ENCODE data around the gene STAU1.

STAU1 gene

DNA sequence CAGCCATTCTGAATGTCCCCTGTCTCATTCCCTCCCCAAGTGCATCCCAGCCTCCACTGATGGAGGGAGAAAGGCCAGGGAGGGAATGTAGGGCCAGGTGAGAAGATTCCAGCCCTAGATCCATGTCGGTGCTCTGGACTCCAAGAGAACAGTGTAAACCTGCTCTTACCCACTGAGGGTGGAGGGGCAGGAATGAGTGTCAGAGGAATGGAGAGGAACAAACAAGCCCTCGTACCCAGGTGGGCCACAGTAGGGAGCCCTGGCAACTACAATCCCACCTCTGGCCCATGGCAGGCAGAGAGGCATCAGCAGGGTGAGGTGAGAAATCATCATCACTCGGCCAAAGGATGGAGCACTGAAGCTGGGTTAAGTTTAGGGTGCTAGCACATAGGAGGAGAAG is 54.6 kb downstream of the STAU1 start:
- H3K36me3 ChIP-seq (ENCODE audit: control insufficient read depth, insufficient read depth, low read length) = peaks cover 37% of the 10 kb centered on the region

DNA sequence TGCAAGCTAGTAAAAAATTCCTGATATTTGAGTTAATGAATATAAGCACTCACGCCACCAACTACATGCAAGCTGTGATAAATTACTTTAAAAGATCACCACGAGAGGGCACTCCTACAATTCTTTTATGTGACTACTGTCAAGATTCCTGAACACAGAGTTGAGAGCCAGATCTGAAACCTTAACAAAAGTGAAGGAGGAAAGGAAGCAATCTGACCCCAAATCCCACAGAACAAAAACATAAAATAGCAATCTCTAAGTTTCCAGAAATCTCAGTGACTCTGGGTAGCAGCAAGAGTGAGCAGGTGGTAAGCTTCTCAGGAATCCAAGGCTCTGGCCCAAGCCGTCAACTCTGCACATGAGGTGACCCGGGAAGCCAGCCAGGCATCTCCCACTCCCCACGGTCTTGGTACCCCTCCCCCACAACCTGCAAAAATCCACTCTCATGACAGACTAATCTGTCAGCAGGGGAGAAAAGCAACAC is 55.1 kb downstream of the STAU1 start:
- Histone ChIP-seq H3K4me1 (ENCODE audit: control insufficient read depth, insufficient read depth, low read length, poor library complexity, severe bottlenecking) (no peaks in the 10 kb centered on the region), H3K9me3 (ENCODE audit: control insufficient read depth, low read length) (no peaks in the 10 kb centered on the region), H3K27me3 (replicated peaks; ENCODE audit: control insufficient read depth, insufficient read depth, low read length, poor library complexity, severe bottlenecking) (no peaks in the 10 kb centered on the region), H3K36me3 (ENCODE audit: control insufficient read depth, insufficient read depth, low read length) (peaks cover 40% of the 10 kb centered on the region), H3K4me3 (ENCODE audit: insufficient read depth, low read depth, low read length, poor library complexity, severe bottlenecking) (no peak overlapping the region), H3K27ac (ENCODE audit: insufficient read depth, low read length, poor library complexity, severe bottlenecking) (no peak overlapping the region)
- DNase-seq = no peak

More for the DNA sequence above, 54.6 kb downstream of the STAU1 start:
- H3K9me3 ChIP-seq (ENCODE audit: control insufficient read depth, low read length) = no peaks in the 10 kb centered on the region
- no peaks in the 10 kb centered on the region for H3K4me1 ChIP-seq (ENCODE audit: control insufficient read depth, insufficient read depth, low read length, poor library complexity, severe bottlenecking)
- no peaks in the 10 kb centered on the region for H3K27me3 ChIP-seq (replicated peaks; ENCODE audit: control insufficient read depth, insufficient read depth, low read length, poor library complexity, severe bottlenecking)
- no peak overlapping the region for H3K4me3 ChIP-seq (ENCODE audit: insufficient read depth, low read depth, low read length, poor library complexity, severe bottlenecking)
- no peak for DNase-seq
- H3K27ac ChIP-seq (ENCODE audit: insufficient read depth, low read length, poor library complexity, severe bottlenecking) = no peak overlapping the region

DNA sequence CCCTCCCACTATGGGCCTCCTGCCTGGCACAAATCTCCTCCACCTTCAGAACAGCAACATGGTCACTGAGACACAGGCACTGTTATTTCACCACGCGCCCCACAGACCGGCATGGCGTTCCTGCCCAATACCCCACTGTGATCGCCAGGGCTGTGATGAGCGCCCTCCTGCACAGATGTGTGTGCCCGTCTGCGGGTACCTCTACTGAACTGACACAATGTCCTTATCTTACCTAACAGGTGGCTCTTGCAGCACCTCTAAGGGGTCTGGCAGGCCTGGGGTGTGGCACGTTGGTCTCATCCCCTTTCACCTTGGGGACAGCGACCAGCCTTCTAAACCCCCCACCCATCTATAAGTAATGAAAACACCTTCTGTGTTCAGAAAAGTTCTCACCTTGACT is 64.2 kb downstream of the STAU1 start:
- H3K27me3 ChIP-seq (replicated peaks; ENCODE audit: control insufficient read depth, insufficient read depth, low read length, poor library complexity, severe bottlenecking) = no peaks in the 10 kb centered on the region
- peaks cover 39% of the 10 kb centered on the region for H3K36me3 ChIP-seq (ENCODE audit: control insufficient read depth, insufficient read depth, low read length)

DNA sequence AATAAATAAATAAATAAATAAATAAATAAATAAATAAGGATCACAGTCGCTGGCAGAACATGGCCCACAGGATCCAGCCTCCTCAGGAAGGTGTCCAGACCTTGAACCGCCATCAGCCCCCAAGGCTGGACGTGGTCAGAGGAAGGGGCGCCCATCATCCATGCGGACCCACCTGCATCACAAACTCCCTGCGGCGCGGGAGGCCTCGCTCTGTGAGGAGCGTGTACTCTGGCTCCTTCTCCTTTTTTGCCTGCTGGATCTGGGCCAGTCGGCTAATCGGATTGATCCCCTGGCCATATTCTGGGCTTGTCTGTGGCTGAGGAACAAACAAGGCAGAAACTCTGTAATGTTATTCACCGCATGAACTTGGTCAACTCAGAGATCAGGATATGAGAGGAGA is 65.2 kb downstream of the STAU1 start:
- Histone ChIP-seq H3K4me1 (ENCODE audit: control insufficient read depth, insufficient read depth, low read length, poor library complexity, severe bottlenecking) (no peaks in the 10 kb centered on the region), H3K36me3 (ENCODE audit: control insufficient read depth, insufficient read depth, low read length) (peaks cover 46% of the 10 kb centered on the region), H3K27ac (ENCODE audit: insufficient read depth, low read length, poor library complexity, severe bottlenecking) (no peak overlapping the region), H3K9me3 (ENCODE audit: control insufficient read depth, low read length) (no peaks in the 10 kb centered on the region), H3K27me3 (replicated peaks; ENCODE audit: control insufficient read depth, insufficient read depth, low read length, poor library complexity, severe bottlenecking) (no peaks in the 10 kb centered on the region), H3K4me3 (ENCODE audit: insufficient read depth, low read depth, low read length, poor library complexity, severe bottlenecking) (no peak overlapping the region)
- no peak for DNase-seq

More for the DNA sequence above, 64.2 kb downstream of the STAU1 start:
- Histone ChIP-seq H3K4me1 (ENCODE audit: control insufficient read depth, insufficient read depth, low read length, poor library complexity, severe bottlenecking) (no peaks in the 10 kb centered on the region), H3K9me3 (ENCODE audit: control insufficient read depth, low read length) (no peaks in the 10 kb centered on the region), H3K27ac (ENCODE audit: insufficient read depth, low read length, poor library complexity, severe bottlenecking) (no peak overlapping the region), H3K4me3 (ENCODE audit: insufficient read depth, low read depth, low read length, poor library complexity, severe bottlenecking) (no peak overlapping the region)
- no peak for DNase-seq

DNA sequence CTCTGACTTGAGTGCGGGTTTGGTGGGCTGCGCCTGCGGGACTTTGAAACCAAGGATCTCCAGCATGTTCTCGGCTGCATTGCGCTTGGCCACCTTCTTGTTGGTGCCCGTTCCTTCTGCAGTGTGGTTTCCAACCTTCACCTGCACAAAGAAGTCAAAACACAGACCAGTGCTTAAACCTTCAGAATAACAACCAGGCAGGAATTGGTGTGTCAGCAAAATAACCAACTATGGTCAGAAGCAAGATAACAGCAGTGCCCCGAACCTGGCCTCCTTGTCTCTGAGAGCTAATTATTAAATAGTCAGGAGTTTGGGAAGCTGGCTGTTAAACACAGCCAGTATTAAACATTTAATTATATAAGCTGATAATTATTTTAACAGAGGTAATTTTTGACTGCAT is 68.1 kb downstream of the STAU1 start:
- Histone ChIP-seq H3K36me3 (ENCODE audit: control insufficient read depth, insufficient read depth, low read length) (peaks cover 69% of the 10 kb centered on the region), H3K9me3 (ENCODE audit: control insufficient read depth, low read length) (no peaks in the 10 kb centered on the region)

DNA sequence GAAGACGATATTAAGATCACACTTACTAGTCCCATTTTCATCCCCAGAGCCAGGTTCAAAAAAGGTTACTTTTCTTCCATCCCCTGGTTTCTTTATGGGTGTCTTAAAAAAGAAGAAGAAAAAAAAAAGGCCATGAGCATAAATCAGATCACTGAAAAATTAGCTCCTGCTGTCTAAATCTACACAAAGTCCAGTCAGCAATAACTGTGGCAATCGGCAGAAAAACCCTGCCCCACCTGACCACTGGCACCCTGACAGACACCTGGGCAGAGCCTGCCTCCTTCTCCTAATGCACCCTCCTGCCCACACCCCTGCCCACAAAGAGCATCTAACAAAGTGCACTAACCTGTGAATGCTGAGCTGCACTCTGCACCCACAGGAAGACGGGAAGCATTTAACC is 69.8 kb downstream of the STAU1 start:
- Histone ChIP-seq H3K4me3 (ENCODE audit: insufficient read depth, low read depth, low read length, poor library complexity, severe bottlenecking) (no peak overlapping the region), H3K36me3 (ENCODE audit: control insufficient read depth, insufficient read depth, low read length) (peaks cover 70% of the 10 kb centered on the region), H3K27ac (ENCODE audit: insufficient read depth, low read length, poor library complexity, severe bottlenecking) (no peak overlapping the region), H3K4me1 (ENCODE audit: control insufficient read depth, insufficient read depth, low read length, poor library complexity, severe bottlenecking) (no peaks in the 10 kb centered on the region), H3K9me3 (ENCODE audit: control insufficient read depth, low read length) (no peaks in the 10 kb centered on the region), H3K27me3 (replicated peaks; ENCODE audit: control insufficient read depth, insufficient read depth, low read length, poor library complexity, severe bottlenecking) (no peaks in the 10 kb centered on the region)
- DNase-seq = no peak

More for the DNA sequence above, 68.1 kb downstream of the STAU1 start:
- Histone ChIP-seq H3K4me3 (ENCODE audit: insufficient read depth, low read depth, low read length, poor library complexity, severe bottlenecking) (no peak overlapping the region), H3K4me1 (ENCODE audit: control insufficient read depth, insufficient read depth, low read length, poor library complexity, severe bottlenecking) (no peaks in the 10 kb centered on the region), H3K27ac (ENCODE audit: insufficient read depth, low read length, poor library complexity, severe bottlenecking) (no peak overlapping the region), H3K27me3 (replicated peaks; ENCODE audit: control insufficient read depth, insufficient read depth, low read length, poor library complexity, severe bottlenecking) (no peaks in the 10 kb centered on the region)
- no peak for DNase-seq

DNA sequence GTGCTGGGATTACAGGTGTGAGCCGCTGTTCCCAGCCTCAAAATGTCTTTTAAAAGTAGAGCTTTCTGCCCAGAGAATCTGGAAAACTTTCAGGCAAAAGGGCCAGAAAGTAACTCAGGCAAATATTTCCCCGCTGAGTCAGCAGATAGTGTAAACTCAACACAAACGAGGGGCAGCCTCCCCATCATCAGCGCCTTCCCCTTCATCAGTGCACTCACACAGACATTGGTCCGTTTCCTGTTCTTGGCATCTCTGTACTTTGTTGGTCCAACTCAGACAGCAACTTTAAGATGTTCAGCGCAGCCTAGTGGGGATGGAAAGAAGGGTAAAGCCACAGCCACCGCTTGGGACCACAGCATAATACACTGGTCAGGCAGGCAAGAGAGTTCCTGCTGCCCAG is 72.6 kb downstream of the STAU1 start:
- Histone ChIP-seq H3K27ac (ENCODE audit: insufficient read depth, low read length, poor library complexity, severe bottlenecking) (no peak overlapping the region), H3K27me3 (replicated peaks; ENCODE audit: control insufficient read depth, insufficient read depth, low read length, poor library complexity, severe bottlenecking) (no peaks in the 10 kb centered on the region), H3K9me3 (ENCODE audit: control insufficient read depth, low read length) (no peaks in the 10 kb centered on the region), H3K36me3 (ENCODE audit: control insufficient read depth, insufficient read depth, low read length) (peaks cover 67% of the 10 kb centered on the region), H3K4me3 (ENCODE audit: insufficient read depth, low read depth, low read length, poor library complexity, severe bottlenecking) (no peak overlapping the region), H3K4me1 (ENCODE audit: control insufficient read depth, insufficient read depth, low read length, poor library complexity, severe bottlenecking) (no peaks in the 10 kb centered on the region)
- no peak for DNase-seq

DNA sequence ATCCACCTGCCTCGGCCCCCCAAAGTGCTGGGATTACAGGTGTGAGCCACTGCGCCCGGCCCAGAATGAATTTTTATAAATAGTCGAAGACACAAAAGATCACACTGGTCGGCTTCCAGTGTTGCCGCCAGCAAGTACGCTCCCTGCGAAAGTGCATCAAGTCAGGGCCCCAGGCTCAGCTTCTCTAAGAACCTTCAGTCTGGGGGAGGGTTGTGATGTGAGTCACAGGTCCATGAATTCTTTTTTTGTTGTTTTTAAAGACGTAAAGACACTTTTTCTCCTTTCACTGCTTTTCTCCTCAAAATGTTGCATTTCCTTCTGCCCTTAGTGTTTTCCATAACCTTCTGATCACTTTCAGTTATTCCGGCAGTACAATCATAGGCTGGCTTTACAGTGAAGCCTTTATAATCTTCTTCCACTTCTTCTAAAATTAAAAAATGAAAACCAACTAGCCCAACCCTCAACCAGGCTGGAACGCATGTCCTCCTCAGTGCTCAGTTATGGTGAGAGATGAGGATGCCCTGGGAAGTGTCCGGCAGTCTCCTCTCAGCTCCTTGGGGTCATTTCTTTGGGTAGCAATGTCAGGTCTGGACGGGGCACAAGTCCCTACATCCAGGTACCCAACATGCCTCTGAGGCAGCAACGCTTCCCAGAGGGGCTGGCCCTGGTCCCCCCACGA is 75.4 kb downstream of the STAU1 start:
- no peaks in the 10 kb centered on the region for H3K9me3 ChIP-seq (ENCODE audit: control insufficient read depth, low read length)
- peaks cover 45% of the 10 kb centered on the region for H3K36me3 ChIP-seq (ENCODE audit: control insufficient read depth, insufficient read depth, low read length)
- H3K27ac ChIP-seq (ENCODE audit: insufficient read depth, low read length, poor library complexity, severe bottlenecking) = no peak overlapping the region
- no peaks in the 10 kb centered on the region for H3K4me1 ChIP-seq (ENCODE audit: control insufficient read depth, insufficient read depth, low read length, poor library complexity, severe bottlenecking)
- no peak overlapping the region for H3K4me3 ChIP-seq (ENCODE audit: insufficient read depth, low read depth, low read length, poor library complexity, severe bottlenecking)
- H3K27me3 ChIP-seq (replicated peaks; ENCODE audit: control insufficient read depth, insufficient read depth, low read length, poor library complexity, severe bottlenecking) = no peaks in the 10 kb centered on the region
- no peak for DNase-seq

DNA sequence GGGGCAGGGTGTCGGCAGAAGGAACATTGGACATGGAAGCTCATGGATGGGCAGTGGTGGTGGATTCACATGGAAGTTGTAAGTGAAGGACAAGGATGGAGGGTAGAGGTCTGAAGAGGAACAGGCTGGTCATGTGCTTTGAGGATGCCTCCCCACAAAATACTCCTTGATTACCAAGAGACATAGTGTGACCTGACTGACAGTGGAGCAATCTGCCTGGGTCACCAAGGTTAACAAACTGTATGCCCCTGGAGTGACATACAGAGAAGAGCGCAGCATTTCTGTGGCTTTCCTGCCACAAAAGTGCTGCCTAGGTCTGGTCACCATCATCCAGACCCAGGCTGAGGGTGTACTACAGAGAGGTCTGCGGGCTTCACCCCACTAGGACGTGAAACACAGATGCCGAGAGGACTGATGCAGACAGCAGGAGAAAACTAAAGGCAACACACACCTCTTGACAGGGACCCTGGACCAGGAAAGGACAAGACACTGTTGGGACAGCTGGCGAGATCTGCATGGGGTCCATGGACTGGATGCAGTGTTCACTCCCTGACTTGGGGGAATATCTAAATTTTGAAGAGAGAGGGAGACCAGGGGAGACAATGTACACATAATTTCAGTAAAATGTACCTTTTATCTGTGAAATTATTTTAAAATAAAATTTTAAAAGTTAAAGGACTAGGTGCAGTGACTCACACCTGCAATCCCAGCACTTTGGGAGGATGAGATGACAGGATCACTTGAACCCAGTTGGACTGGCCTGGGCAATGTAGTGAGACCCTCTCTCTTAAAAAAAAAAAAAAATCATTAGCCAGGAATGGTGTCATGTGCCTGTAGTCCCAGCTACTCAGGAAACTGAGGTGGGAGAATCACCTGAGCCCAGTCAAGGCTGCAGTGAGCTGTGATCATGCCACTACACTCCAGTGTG is 77.1 kb downstream of the STAU1 start:
- Histone ChIP-seq H3K36me3 (ENCODE audit: control insufficient read depth, insufficient read depth, low read length) (peaks cover 28% of the 10 kb centered on the region), H3K4me1 (ENCODE audit: control insufficient read depth, insufficient read depth, low read length, poor library complexity, severe bottlenecking) (no peaks in the 10 kb centered on the region), H3K27ac (ENCODE audit: insufficient read depth, low read length, poor library complexity, severe bottlenecking) (peak overlapping the region; percentile 18), H3K4me3 (ENCODE audit: insufficient read depth, low read depth, low read length, poor library complexity, severe bottlenecking) (no peak overlapping the region), H3K27me3 (replicated peaks; ENCODE audit: control insufficient read depth, insufficient read depth, low read length, poor library complexity, severe bottlenecking) (no peaks in the 10 kb centered on the region), H3K9me3 (ENCODE audit: control insufficient read depth, low read length) (no peaks in the 10 kb centered on the region)
- no peak for DNase-seq

DNA sequence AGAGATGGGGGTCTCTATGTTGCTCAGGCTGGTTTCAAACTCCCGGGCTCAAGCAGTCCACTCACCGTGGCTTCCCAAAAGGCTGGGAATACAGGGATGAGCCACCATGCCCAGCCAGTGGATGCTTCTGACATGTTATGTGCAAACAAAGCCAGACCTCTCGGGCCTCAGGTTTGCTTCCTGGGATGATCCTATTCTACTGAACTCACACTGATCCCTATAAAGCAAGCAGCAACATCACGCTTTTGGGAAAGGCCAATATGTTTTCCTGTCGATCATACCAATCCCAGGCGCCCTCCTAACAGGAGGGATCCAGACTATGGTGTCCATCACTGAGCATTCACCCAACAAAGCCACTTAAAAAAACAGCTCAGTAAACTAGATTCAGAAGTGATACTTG is 81.8 kb downstream of the STAU1 start:
- Histone ChIP-seq H3K36me3 (ENCODE audit: control insufficient read depth, insufficient read depth, low read length) (peaks cover 12% of the 10 kb centered on the region), H3K9me3 (ENCODE audit: control insufficient read depth, low read length) (no peaks in the 10 kb centered on the region), H3K4me1 (ENCODE audit: control insufficient read depth, insufficient read depth, low read length, poor library complexity, severe bottlenecking) (no peaks in the 10 kb centered on the region), H3K4me3 (ENCODE audit: insufficient read depth, low read depth, low read length, poor library complexity, severe bottlenecking) (no peak overlapping the region), H3K27ac (ENCODE audit: insufficient read depth, low read length, poor library complexity, severe bottlenecking) (no peak overlapping the region), H3K27me3 (replicated peaks; ENCODE audit: control insufficient read depth, insufficient read depth, low read length, poor library complexity, severe bottlenecking) (no peaks in the 10 kb centered on the region)
- DNase-seq = no peak

All from effector memory CD4-positive, alpha-beta T cell (primary cell).